H9 (cell line): Measurements from ENCODE around the gene IL36B. TPM values are rescaled to one million over a fixed set of nuclear protein-coding genes. Genes with fewer than 3 reads are reported as not detected.

Experiments
- DNase-seq: peaks from one replicate; pipeline ENCODE4 v3.0.0-alpha.2; 2017
- H2AFZ ChIP-seq: one replicate; pipeline ENCODE4 v1.6.1; 2013; ENCODE audit warnings: mild to moderate bottlenecking, low read length, control low read depth, moderate library complexity
- H2AK5ac ChIP-seq: 2 replicates; pipeline ENCODE4 v1.6.1; 2013; ENCODE audit warnings: low read length, control low read depth, mixed read lengths; ENCODE audit not compliant: insufficient read length
- H2BK120ac ChIP-seq: one replicate; pipeline ENCODE4 v1.6.1; 2013; ENCODE audit warnings: low read depth, mild to moderate bottlenecking, low read length, control low read depth, inconsistent platforms; ENCODE audit not compliant: poor library complexity, severe bottlenecking
- H2BK12ac ChIP-seq: 2 replicates; pipeline ENCODE4 v1.6.1; 2013; ENCODE audit warnings: low read length, control low read depth, mixed read lengths, low read depth; ENCODE audit not compliant: insufficient read length
- H2BK15ac ChIP-seq: 2 replicates; pipeline ENCODE4 v1.6.1; 2013; ENCODE audit warnings: low read depth, low read length, control low read depth
- H2BK20ac ChIP-seq: one replicate; pipeline ENCODE4 v1.6.1; 2013; ENCODE audit warnings: low read depth, mild to moderate bottlenecking, low read length, control low read depth, inconsistent platforms; ENCODE audit not compliant: poor library complexity, severe bottlenecking
- H2BK5ac ChIP-seq: 2 replicates; pipeline ENCODE4 v1.6.1; 2013; ENCODE audit warnings: low read length, control low read depth, mixed read lengths; ENCODE audit not compliant: insufficient read length
- H3K14ac ChIP-seq: 2 replicates; pipeline ENCODE4 v1.6.1; 2013; ENCODE audit warnings: low read length, control low read depth; ENCODE audit not compliant: insufficient read depth
- H3K18ac ChIP-seq: 2 replicates; pipeline ENCODE4 v1.6.1; 2013; ENCODE audit warnings: low read depth, mild to moderate bottlenecking, mixed read lengths, low read length, control low read depth; ENCODE audit not compliant: insufficient read length
- H3K23ac ChIP-seq: 2 replicates; pipeline ENCODE4 v1.6.1; 2013; ENCODE audit warnings: low read length, control low read depth, mixed read lengths, low read depth; ENCODE audit not compliant: insufficient read length
- H3K23me2 ChIP-seq: 2 replicates; pipeline ENCODE4 v1.6.1; 2013; ENCODE audit warnings: low read depth, mild to moderate bottlenecking, mixed read lengths, low read length, control low read depth; ENCODE audit not compliant: insufficient read length, poor library complexity, severe bottlenecking
- H3K27ac ChIP-seq: 2 replicates; pipeline ENCODE4 v1.5.1; 2013; ENCODE audit warnings: low read length, control low read depth, mixed read lengths, low read depth; ENCODE audit not compliant: insufficient read length
- H3K27me3 ChIP-seq: 2 replicates; pipeline ENCODE4 v1.6.1; 2013; ENCODE audit warnings: low read length, control low read depth, inconsistent platforms; ENCODE audit not compliant: insufficient read depth
- H3K4ac ChIP-seq: 2 replicates; pipeline ENCODE4 v1.6.1; 2013; ENCODE audit warnings: low read depth, mild to moderate bottlenecking, control low read depth, inconsistent platforms, low read length, moderate library complexity
- H3K4me1 ChIP-seq: 2 replicates; pipeline ENCODE4 v1.6.1; 2013; ENCODE audit warnings: low read length, control low read depth, inconsistent platforms; ENCODE audit not compliant: insufficient read depth
- H3K4me2 ChIP-seq: 2 replicates; pipeline ENCODE4 v1.6.1; 2013; ENCODE audit warnings: low read length, control low read depth, mixed read lengths; ENCODE audit not compliant: insufficient read length, insufficient read depth
- H3K56ac ChIP-seq: 2 replicates; pipeline ENCODE4 v1.6.1; 2013; ENCODE audit warnings: low read depth, mild to moderate bottlenecking, mixed read lengths, low read length, control low read depth; ENCODE audit not compliant: insufficient read length
- H3K79me1 ChIP-seq: 2 replicates; pipeline ENCODE4 v1.6.1; 2013; ENCODE audit warnings: low read depth, mild to moderate bottlenecking, moderate library complexity, low read length, control low read depth, inconsistent platforms; ENCODE audit not compliant: insufficient read depth, poor library complexity, severe bottlenecking
- H3K79me2 ChIP-seq: 2 replicates; pipeline ENCODE4 v1.6.1; 2013; ENCODE audit warnings: low read length, control low read depth, inconsistent platforms; ENCODE audit not compliant: insufficient read depth
- H3K9ac ChIP-seq: 2 replicates; pipeline ENCODE4 v1.6.1; 2013; ENCODE audit warnings: low read length, control low read depth, mixed read lengths; ENCODE audit not compliant: insufficient read length; ENCODE audit errors: extremely low read depth
- H3K9me3 ChIP-seq: one replicate; pipeline ENCODE4 v1.6.1; 2013; ENCODE audit warnings: low read depth, low read length, inconsistent platforms; ENCODE audit not compliant: control insufficient read depth
- H3T11ph ChIP-seq: one replicate; pipeline ENCODE4 v1.6.1; 2013; ENCODE audit warnings: mild to moderate bottlenecking, low read length, control low read depth, inconsistent platforms
- H4K20me1 ChIP-seq: one replicate; pipeline ENCODE4 v1.6.1; 2013; ENCODE audit not compliant: control insufficient read depth, insufficient read length, insufficient read depth
- H4K5ac ChIP-seq: 2 replicates; pipeline ENCODE4 v1.6.1; 2013; ENCODE audit warnings: low read depth, mild to moderate bottlenecking, mixed read lengths, low read length, control low read depth; ENCODE audit not compliant: insufficient read length
- H4K8ac ChIP-seq: replicated peaks from 2 replicates; pipeline ENCODE4 v1.6.1; 2013; ENCODE audit warnings: low read length, control low read depth, mixed read lengths, low read depth; ENCODE audit not compliant: insufficient read length
- H4K91ac ChIP-seq: 2 replicates; pipeline ENCODE4 v1.6.1; 2013; ENCODE audit warnings: low read depth, mild to moderate bottlenecking, moderate library complexity, mixed read lengths, low read length, control low read depth; ENCODE audit not compliant: insufficient read length
- H3K27ac Mint-ChIP-seq, 3 experiments: 2 replicates in 2 of 3; 3 replicates in 1 of 3; pipeline ENCODE4 v1.8.0; 2020 to 2021; ENCODE audit warnings: mixed read lengths in 3 of 3, mild to moderate bottlenecking in 1 of 3, moderate library complexity in 1 of 3
- H3K27me3 Mint-ChIP-seq: 2 replicates; pipeline ENCODE4 v1.8.0; 2021; ENCODE audit warnings: low read depth, mild to moderate bottlenecking, moderate library complexity, mixed read lengths
- H3K36me3 Mint-ChIP-seq, 3 experiments: 2 replicates in 2 of 3; 3 replicates in 1 of 3; pipeline ENCODE4 v1.8.0; 2020 to 2021; ENCODE audit warnings: low read depth in 3 of 3, mixed read lengths in 3 of 3; ENCODE audit not compliant: insufficient read depth in 1 of 3
- H3K4me1 Mint-ChIP-seq, 2 experiments: 2 replicates each; pipeline ENCODE4 v1.8.0; 2020; ENCODE audit warnings: mixed read lengths in 2 of 2
- H3K4me3 Mint-ChIP-seq, 2 experiments: 2 replicates in 1 of 2; 3 replicates in 1 of 2; pipeline ENCODE4 v1.8.0; 2020 to 2021; ENCODE audit warnings: mild to moderate bottlenecking in 2 of 2, mixed read lengths in 2 of 2, moderate library complexity in 1 of 2
- H3K9me3 Mint-ChIP-seq, 2 experiments: 2 replicates in 1 of 2; 3 replicates in 1 of 2; pipeline ENCODE4 v1.8.0; 2020; ENCODE audit warnings: mild to moderate bottlenecking in 2 of 2, mixed read lengths in 2 of 2, moderate library complexity in 1 of 2
- WGBS: extraction: QIAGEN DNeasy Blood & Tissue Kit; methylation state at CpG from one replicate; pipeline ENCODE4 v1.1.7; 2013; ENCODE audit warnings: missing lambda C conversion rate, low lambda C conversion rate, mixed read lengths; ENCODE audit not compliant: insufficient read length; ENCODE audit errors: extremely low coverage; 5-methylcytosine and 5-hydroxymethylcytosine counted together
- total RNA-seq: library from RNA; stranded (reverse); gene quantifications from 2 replicates; pipeline ENCODE4 v1.2.1, GENCODE V29; 2021
- TF ChIP-seq, protein P1 (sequence below): fragments of 200-600 bp; sonication (generic); conservative IDR thresholded peaks from 3 replicates; pipeline ENCODE4 v1.8.0; 2021; ENCODE audit warnings: antibody characterized with exemption, mild to moderate bottlenecking

The IL36B gene
- total RNA-seq, 1 experiment from 2014 or later: not detected

- Histone ChIP-seq H2AK5ac (no peak overlapping the region), H3K4me1 (no peaks in the 10 kb centered on the region), H2AFZ (no peak overlapping the region), H3K14ac (no peak overlapping the region), H3K18ac (no peak overlapping the region), H3T11ph (no peak overlapping the region), H3K4me2 (no peak overlapping the region), H4K5ac (no peak overlapping the region), H2BK12ac (no peak overlapping the region), H2BK5ac (no peak overlapping the region), H3K23me2 (no peaks in the 10 kb centered on the region), H4K20me1 (no peaks in the 10 kb centered on the region), H2BK20ac (no peak overlapping the region), H4K8ac (no peak overlapping the region), H2BK120ac (no peak overlapping the region), H3K79me2 (no peaks in the 10 kb centered on the region), H3K27me3 (no peaks in the 10 kb centered on the region; the same call in 1 of the 2 replicates), H3K23ac (no peak overlapping the region), H3K56ac (no peak overlapping the region), H3K27ac (no peak overlapping the region), H3K9me3 (no peaks in the 10 kb centered on the region), H3K4ac (no peak overlapping the region), H3K79me1 (no peaks in the 10 kb centered on the region), H3K9ac (no peak overlapping the region), H4K91ac (no peak overlapping the region), H2BK15ac (no peak overlapping the region)
- H3K4me3 Mint-ChIP-seq: no peak overlapping the region
- H3K27me3 Mint-ChIP-seq: peaks cover 39% of the 10 kb centered on the region
- peaks cover 0 to 28% of the 10 kb centered on the region in 2 experiments; a peak in 3 of 5 replicates for H3K9me3 Mint-ChIP-seq
- no peak for DNase-seq
- H3K4me1 Mint-ChIP-seq: peaks cover 5 to 12% of the 10 kb centered on the region in 2 experiments; a peak in 3 of 4 replicates
- no CpG with 5 or more reads among the region's 2 CpGs for WGBS
- TF ChIP-seq, protein P1, sequence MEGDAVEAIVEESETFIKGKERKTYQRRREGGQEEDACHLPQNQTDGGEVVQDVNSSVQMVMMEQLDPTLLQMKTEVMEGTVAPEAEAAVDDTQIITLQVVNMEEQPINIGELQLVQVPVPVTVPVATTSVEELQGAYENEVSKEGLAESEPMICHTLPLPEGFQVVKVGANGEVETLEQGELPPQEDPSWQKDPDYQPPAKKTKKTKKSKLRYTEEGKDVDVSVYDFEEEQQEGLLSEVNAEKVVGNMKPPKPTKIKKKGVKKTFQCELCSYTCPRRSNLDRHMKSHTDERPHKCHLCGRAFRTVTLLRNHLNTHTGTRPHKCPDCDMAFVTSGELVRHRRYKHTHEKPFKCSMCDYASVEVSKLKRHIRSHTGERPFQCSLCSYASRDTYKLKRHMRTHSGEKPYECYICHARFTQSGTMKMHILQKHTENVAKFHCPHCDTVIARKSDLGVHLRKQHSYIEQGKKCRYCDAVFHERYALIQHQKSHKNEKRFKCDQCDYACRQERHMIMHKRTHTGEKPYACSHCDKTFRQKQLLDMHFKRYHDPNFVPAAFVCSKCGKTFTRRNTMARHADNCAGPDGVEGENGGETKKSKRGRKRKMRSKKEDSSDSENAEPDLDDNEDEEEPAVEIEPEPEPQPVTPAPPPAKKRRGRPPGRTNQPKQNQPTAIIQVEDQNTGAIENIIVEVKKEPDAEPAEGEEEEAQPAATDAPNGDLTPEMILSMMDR: no peak
- no peaks in the 10 kb centered on the region; a peak in 1 of 7 replicates for H3K36me3 Mint-ChIP-seq
- H3K27ac Mint-ChIP-seq: no peak overlapping the region
These were observed 27.9 kb downstream of the IL36B start for GRCh38 chr2:113024764-113025163.
